ENCODE results near the gene DPEP2NB. TPM values are rescaled to one million over a fixed set of nuclear protein-coding genes. Genes with fewer than 3 reads are reported as not detected.

DPEP2NB gene
- polyA plus RNA-seq (2013, experiment 1 of 2), result not detected
- polyA plus RNA-seq (2013, experiment 2 of 2), result not detected

- H3K4me2 ChIP-seq (ENCODE audit: insufficient read depth, low read length, poor library complexity, severe bottlenecking), result no peak within 1 kb of the TSS
- WGBS, 2 donors (ENCODE audit: extremely low coverage in 2 of 2, insufficient read length in 2 of 2, insufficient replicate concordance in 1 of 2), result no CpG with 5 or more reads among the region's 5 CpGs
- no peaks in the 10 kb centered on the region for H3K36me3 ChIP-seq (replicated peaks in 1 of 2; ENCODE audit: control insufficient read depth in 2 of 2, insufficient read depth in 2 of 2, low read length in 2 of 2)
- no peaks in the 10 kb centered on the region for H3K9me3 ChIP-seq (replicated peaks in 1 of 2; ENCODE audit: control insufficient read depth in 2 of 2, insufficient read depth in 1 of 2, low read depth in 1 of 2, low read length in 2 of 2)
- no peak within 1 kb of the TSS for H3K4ac ChIP-seq (ENCODE audit: low read length)
- H2BK15ac ChIP-seq (ENCODE audit: low read length), result no peak within 1 kb of the TSS
- H4K8ac ChIP-seq (ENCODE audit: low read depth, low read length), result no peak within 1 kb of the TSS
- no peak within 1 kb of the TSS for H2BK12ac ChIP-seq (ENCODE audit: low read length)
- no peak within 1 kb of the TSS for H3K4me3 ChIP-seq (ENCODE audit: low read length in 2 of 2)
- H3K14ac ChIP-seq (ENCODE audit: low read length), result no peak within 1 kb of the TSS
- no peak within 1 kb of the TSS for H2BK120ac ChIP-seq (ENCODE audit: low read depth, low read length)
- peak within 1 kb of the TSS; percentile 56 for H2AK5ac ChIP-seq (ENCODE audit: low read depth, low read length)
- no peaks in the 10 kb centered on the region for H3K27me3 ChIP-seq (ENCODE audit: control insufficient read depth in 3 of 3, insufficient read depth in 3 of 3, low read depth in 1 of 3, low read length in 3 of 3)
- no peaks in the 10 kb centered on the region for H3K4me1 ChIP-seq (ENCODE audit: control insufficient read depth in 2 of 2, insufficient read depth in 1 of 2, low read depth in 1 of 2, low read length in 2 of 2)
- no peak within 1 kb of the TSS for H3K27ac ChIP-seq (replicated peaks; ENCODE audit: low read length)
- no peak within 1 kb of the TSS for H2BK5ac ChIP-seq (ENCODE audit: low read length)
- no peak within 1 kb of the TSS for H3K9ac ChIP-seq (ENCODE audit: low read depth, low read length, poor library complexity)
- peak within 1 kb of the TSS; percentile 65 for H3K23ac ChIP-seq (ENCODE audit: low read depth, low read length, poor library complexity)
- peak within 1 kb of the TSS; percentile 64 for H2AFZ ChIP-seq (ENCODE audit: low read length)
- H4K91ac ChIP-seq (ENCODE audit: low read depth, low read length, poor library complexity), result no peak within 1 kb of the TSS
- H3K18ac ChIP-seq (ENCODE audit: low read length), result no peak within 1 kb of the TSS
- no peak for DNase-seq (ENCODE audit: low spot score)
- no peaks in the 10 kb centered on the region for H3K79me1 ChIP-seq (ENCODE audit: low read depth, low read length)
Observed at GRCh38 chr16:68015681-68016080, at the start of gene DPEP2NB. DPEP2NB (minus strand) TSS chr16:68015911; CDS start chr16:68015770, 141 bp downstream.

- Histone ChIP-seq H3K4me1 (ENCODE audit: control insufficient read depth in 2 of 2, insufficient read depth in 1 of 2, low read depth in 1 of 2, low read length in 2 of 2) (peaks cover 0 to 19% of the 10 kb centered on the region in 2 donors), H3K27me3 (ENCODE audit: control insufficient read depth in 3 of 3, insufficient read depth in 3 of 3, low read depth in 1 of 3, low read length in 3 of 3) (no peaks in the 10 kb centered on the region), H3K79me1 (ENCODE audit: low read depth, low read length) (no peaks in the 10 kb centered on the region), H2BK5ac (ENCODE audit: low read length) (no peak overlapping the region), H2BK15ac (ENCODE audit: low read length) (no peak overlapping the region), H3K9ac (ENCODE audit: low read depth, low read length, poor library complexity) (no peak overlapping the region), H3K9me3 (replicated peaks in 1 of 2; ENCODE audit: control insufficient read depth in 2 of 2, insufficient read depth in 1 of 2, low read depth in 1 of 2, low read length in 2 of 2) (no peaks in the 10 kb centered on the region), H4K8ac (ENCODE audit: low read depth, low read length) (no peak overlapping the region), H3K14ac (ENCODE audit: low read length) (no peak overlapping the region), H4K91ac (ENCODE audit: low read depth, low read length, poor library complexity) (no peak overlapping the region), H2AK5ac (ENCODE audit: low read depth, low read length) (no peak overlapping the region), H2AFZ (ENCODE audit: low read length) (no peak overlapping the region), H2BK120ac (ENCODE audit: low read depth, low read length) (no peak overlapping the region), H3K18ac (ENCODE audit: low read length) (no peak overlapping the region), H3K4me3 (ENCODE audit: low read length in 2 of 2) (no peak overlapping the region), H3K27ac (replicated peaks; ENCODE audit: low read length) (no peak overlapping the region), H2BK12ac (ENCODE audit: low read length) (no peak overlapping the region), H3K23ac (ENCODE audit: low read depth, low read length, poor library complexity) (no peak overlapping the region), H3K4ac (ENCODE audit: low read length) (no peak overlapping the region), H3K4me2 (ENCODE audit: insufficient read depth, low read length, poor library complexity, severe bottlenecking) (no peak overlapping the region), H3K36me3 (replicated peaks in 1 of 2; ENCODE audit: control insufficient read depth in 2 of 2, insufficient read depth in 2 of 2, low read length in 2 of 2) (peaks cover 2 to 58% of the 10 kb centered on the region in 2 donors)
- DNase-seq (ENCODE audit: low spot score), result no peak
- WGBS, 2 donors (ENCODE audit: extremely low coverage in 2 of 2, insufficient read length in 2 of 2, insufficient replicate concordance in 1 of 2), result no CpG with 5 or more reads among the region's 2 CpGs
Observed at GRCh38 chr16:68064791-68065365, 49.2 kb upstream of the DPEP2NB start.

GRCh38 chr16:68062910-68063393, 47.2 kb upstream of the DPEP2NB start:
- Histone ChIP-seq H4K8ac (ENCODE audit: low read depth, low read length) (no peak overlapping the region), H3K27me3 (ENCODE audit: control insufficient read depth in 3 of 3, insufficient read depth in 3 of 3, low read depth in 1 of 3, low read length in 3 of 3) (no peaks in the 10 kb centered on the region), H3K9ac (ENCODE audit: low read depth, low read length, poor library complexity) (no peak overlapping the region), H4K91ac (ENCODE audit: low read depth, low read length, poor library complexity) (no peak overlapping the region), H3K9me3 (replicated peaks in 1 of 2; ENCODE audit: control insufficient read depth in 2 of 2, insufficient read depth in 1 of 2, low read depth in 1 of 2, low read length in 2 of 2) (no peaks in the 10 kb centered on the region), H2AFZ (ENCODE audit: low read length) (no peak overlapping the region), H2BK12ac (ENCODE audit: low read length) (no peak overlapping the region), H2AK5ac (ENCODE audit: low read depth, low read length) (no peak overlapping the region), H3K23ac (ENCODE audit: low read depth, low read length, poor library complexity) (no peak overlapping the region), H3K4me2 (ENCODE audit: insufficient read depth, low read length, poor library complexity, severe bottlenecking) (no peak overlapping the region), H3K18ac (ENCODE audit: low read length) (no peak overlapping the region), H2BK120ac (ENCODE audit: low read depth, low read length) (no peak overlapping the region), H3K4ac (ENCODE audit: low read length) (no peak overlapping the region), H2BK15ac (ENCODE audit: low read length) (no peak overlapping the region), H2BK5ac (ENCODE audit: low read length) (no peak overlapping the region), H3K4me1 (ENCODE audit: control insufficient read depth in 2 of 2, insufficient read depth in 1 of 2, low read depth in 1 of 2, low read length in 2 of 2) (peaks cover 0 to 19% of the 10 kb centered on the region in 2 donors), H3K27ac (replicated peaks; ENCODE audit: low read length) (no peak overlapping the region), H3K79me1 (ENCODE audit: low read depth, low read length) (no peaks in the 10 kb centered on the region), H3K4me3 (ENCODE audit: low read length in 2 of 2) (peak overlapping the region in 1 of 2 donors; percentile 20), H3K36me3 (replicated peaks in 1 of 2; ENCODE audit: control insufficient read depth in 2 of 2, insufficient read depth in 2 of 2, low read length in 2 of 2) (peaks cover 4 to 51% of the 10 kb centered on the region in 2 donors), H3K14ac (ENCODE audit: low read length) (no peak overlapping the region)
- WGBS, 2 donors (ENCODE audit: extremely low coverage in 2 of 2, insufficient read length in 2 of 2, insufficient replicate concordance in 1 of 2), result no CpG with 5 or more reads among the region's 4 CpGs
- no peak for DNase-seq (ENCODE audit: low spot score)

- H3K27me3 ChIP-seq (ENCODE audit: control insufficient read depth in 3 of 3, insufficient read depth in 3 of 3, low read depth in 1 of 3, low read length in 3 of 3), result no peaks in the 10 kb centered on the region
- H3K18ac ChIP-seq (ENCODE audit: low read length), result no peak overlapping the region
- H2AFZ ChIP-seq (ENCODE audit: low read length), result no peak overlapping the region
- H2BK120ac ChIP-seq (ENCODE audit: low read depth, low read length), result no peak overlapping the region
- WGBS, 2 donors (ENCODE audit: extremely low coverage in 2 of 2, insufficient read length in 2 of 2, insufficient replicate concordance in 1 of 2), result no CpG with 5 or more reads among the region's 3 CpGs
- peaks cover 4 to 54% of the 10 kb centered on the region in 2 donors for H3K36me3 ChIP-seq (replicated peaks in 1 of 2; ENCODE audit: control insufficient read depth in 2 of 2, insufficient read depth in 2 of 2, low read length in 2 of 2)
- no peak overlapping the region for H3K27ac ChIP-seq (replicated peaks; ENCODE audit: low read length)
- H2AK5ac ChIP-seq (ENCODE audit: low read depth, low read length), result no peak overlapping the region
- no peak for DNase-seq (ENCODE audit: low spot score)
- H3K23ac ChIP-seq (ENCODE audit: low read depth, low read length, poor library complexity), result peak overlapping the region; percentile 9
- peak overlapping the region; percentile 49 for H2BK5ac ChIP-seq (ENCODE audit: low read length)
- H3K4ac ChIP-seq (ENCODE audit: low read length), result no peak overlapping the region
- no peak overlapping the region for H3K9ac ChIP-seq (ENCODE audit: low read depth, low read length, poor library complexity)
- no peak overlapping the region for H2BK15ac ChIP-seq (ENCODE audit: low read length)
- no peak overlapping the region for H3K14ac ChIP-seq (ENCODE audit: low read length)
- H3K9me3 ChIP-seq (replicated peaks in 1 of 2; ENCODE audit: control insufficient read depth in 2 of 2, insufficient read depth in 1 of 2, low read depth in 1 of 2, low read length in 2 of 2), result no peaks in the 10 kb centered on the region
- H2BK12ac ChIP-seq (ENCODE audit: low read length), result no peak overlapping the region
- H3K79me1 ChIP-seq (ENCODE audit: low read depth, low read length), result no peaks in the 10 kb centered on the region
- no peak overlapping the region for H3K4me2 ChIP-seq (ENCODE audit: insufficient read depth, low read length, poor library complexity, severe bottlenecking)
- H3K4me3 ChIP-seq (ENCODE audit: low read length in 2 of 2), result no peak overlapping the region
- H3K4me1 ChIP-seq (ENCODE audit: control insufficient read depth in 2 of 2, insufficient read depth in 1 of 2, low read depth in 1 of 2, low read length in 2 of 2), result peaks cover 0 to 15% of the 10 kb centered on the region in 2 donors
- H4K8ac ChIP-seq (ENCODE audit: low read depth, low read length), result no peak overlapping the region
- H4K91ac ChIP-seq (ENCODE audit: low read depth, low read length, poor library complexity), result no peak overlapping the region
Observed at GRCh38 chr16:68061396-68061795, 45.7 kb upstream of the DPEP2NB start.
